Eye (tissue), 1 donor: ENCODE measurements around the gene ACSL1.
"Not testable (repeated sequence)": the region's sequence is repeated elsewhere in the genome, so short reads cannot be mapped to it uniquely, and the experiment has no call there.

Source experiments
- DNase-seq: peaks from one replicate; pipeline ENCODE4 v3.0.0-alpha.2; 2015

ACSL1 gene

DNA sequence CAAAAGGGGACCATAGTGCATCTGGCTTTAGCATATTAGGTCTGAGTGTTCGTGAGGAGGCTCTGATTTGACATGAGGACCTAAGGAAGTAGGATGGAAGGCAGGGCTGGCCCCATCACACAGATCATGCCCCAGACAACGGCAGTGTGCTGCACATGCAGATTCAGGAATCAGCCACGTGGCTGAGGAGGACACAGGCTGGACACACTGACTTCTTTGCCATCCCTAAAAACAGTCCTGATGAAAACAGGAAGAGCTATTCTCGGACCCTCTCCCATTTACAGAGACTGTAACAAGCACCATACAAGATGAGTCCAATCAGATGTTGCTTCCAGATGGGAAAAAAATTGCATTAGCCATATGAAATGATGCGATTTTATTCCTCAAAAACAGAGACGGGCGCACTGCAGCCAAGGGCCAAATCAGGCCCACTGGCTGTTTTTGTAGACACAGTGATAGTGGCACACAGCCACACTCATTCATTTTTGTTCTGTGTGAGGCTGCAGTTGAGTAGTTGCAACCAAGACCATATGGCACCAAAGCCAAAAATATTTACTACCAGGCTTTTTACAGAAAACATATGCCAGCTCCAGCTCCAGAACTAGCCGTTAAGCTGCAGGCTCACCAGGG is 41.0 kb downstream of the ACSL1 start:
- DNase-seq = no peak

DNA sequence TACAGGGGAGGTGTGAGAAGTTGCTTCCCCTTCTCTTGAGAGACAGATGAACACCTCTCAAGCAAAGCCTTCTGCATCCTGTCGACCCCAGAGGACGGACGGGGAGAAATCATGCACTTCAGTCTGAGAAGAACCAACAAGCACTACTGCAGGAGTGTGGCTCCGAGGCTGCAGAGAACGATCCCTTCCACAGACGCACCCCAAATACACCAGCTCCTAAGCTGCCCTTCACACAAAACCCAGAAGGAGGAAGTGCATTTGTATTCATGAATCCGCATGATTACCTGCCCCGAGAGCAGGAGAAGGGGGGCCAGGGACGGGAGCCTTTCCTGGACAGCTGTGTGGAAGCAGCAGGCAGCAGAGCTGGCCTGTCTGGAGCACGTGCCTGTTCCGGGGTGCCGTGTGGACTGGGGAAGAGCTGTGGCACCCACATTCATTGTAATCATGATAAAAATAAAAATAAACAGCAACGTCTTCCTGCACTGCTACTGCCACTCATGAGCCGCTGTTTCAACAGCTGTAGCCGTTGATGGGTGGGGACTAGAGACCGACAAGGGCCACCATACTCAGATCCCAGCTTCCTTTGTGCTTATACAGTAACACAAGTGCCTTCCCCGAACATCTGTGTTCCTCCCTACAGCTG is 42.9 kb downstream of the ACSL1 start:
- no peak for DNase-seq

DNA sequence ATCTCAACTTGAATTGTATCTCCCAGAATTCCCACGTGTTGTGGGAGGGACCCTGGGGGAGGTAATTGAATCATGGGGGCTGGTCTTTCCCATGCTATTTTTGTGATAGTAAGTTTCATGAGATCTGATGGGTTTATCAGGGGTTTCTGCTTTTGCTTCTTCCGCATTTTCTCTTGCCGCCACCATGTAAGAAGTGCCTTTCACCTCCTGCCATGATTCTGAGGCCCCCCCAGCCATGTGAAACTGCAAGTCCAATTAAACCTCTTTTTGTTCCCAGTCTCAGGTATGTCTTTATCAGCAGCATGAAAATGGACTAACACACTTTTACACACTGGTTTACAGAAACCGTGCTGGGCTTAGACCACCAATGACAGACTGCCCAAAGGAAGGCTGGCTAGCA is 46.6 kb downstream of the ACSL1 start:
- not testable (repeated sequence) for DNase-seq

DNA sequence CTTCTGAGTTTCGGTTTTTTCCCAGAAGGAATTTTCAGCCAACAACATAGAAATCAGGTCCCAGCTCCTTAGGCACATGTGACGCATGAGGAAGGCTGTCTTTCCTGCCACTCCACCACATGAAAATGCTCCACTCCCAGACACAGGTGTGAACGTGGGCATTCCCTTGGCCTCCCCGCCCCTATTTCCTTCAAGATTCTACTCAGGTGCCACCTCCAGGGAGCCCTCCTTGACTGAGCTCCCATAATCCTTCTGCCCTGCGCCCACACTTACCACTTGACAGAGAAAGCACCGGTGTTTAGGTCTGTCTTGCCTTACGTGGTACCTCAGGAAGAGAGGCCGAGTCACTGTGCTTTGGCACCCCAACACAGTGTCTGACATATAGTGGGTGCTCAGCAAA is 47.4 kb downstream of the ACSL1 start:
- DNase-seq = no peak

DNA sequence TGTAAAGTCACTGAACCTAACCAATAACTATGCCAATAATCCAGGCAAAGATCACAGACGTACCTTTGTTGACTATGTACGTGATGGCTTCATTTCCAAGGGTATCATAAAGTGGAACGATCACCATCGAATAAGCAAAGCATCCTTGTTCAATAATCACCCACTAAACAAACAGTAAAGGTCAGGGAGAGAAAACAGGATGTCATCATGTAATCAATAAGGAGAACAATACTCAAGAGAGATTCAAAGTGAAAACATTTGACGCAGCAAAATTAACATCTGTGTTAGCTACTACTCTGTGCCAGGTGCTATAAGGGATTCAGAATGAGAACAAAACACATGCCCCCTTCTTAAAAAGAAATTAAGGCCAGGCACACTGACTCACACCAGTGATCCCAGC is 48.9 kb downstream of the ACSL1 start:
- DNase-seq = no peak

DNA sequence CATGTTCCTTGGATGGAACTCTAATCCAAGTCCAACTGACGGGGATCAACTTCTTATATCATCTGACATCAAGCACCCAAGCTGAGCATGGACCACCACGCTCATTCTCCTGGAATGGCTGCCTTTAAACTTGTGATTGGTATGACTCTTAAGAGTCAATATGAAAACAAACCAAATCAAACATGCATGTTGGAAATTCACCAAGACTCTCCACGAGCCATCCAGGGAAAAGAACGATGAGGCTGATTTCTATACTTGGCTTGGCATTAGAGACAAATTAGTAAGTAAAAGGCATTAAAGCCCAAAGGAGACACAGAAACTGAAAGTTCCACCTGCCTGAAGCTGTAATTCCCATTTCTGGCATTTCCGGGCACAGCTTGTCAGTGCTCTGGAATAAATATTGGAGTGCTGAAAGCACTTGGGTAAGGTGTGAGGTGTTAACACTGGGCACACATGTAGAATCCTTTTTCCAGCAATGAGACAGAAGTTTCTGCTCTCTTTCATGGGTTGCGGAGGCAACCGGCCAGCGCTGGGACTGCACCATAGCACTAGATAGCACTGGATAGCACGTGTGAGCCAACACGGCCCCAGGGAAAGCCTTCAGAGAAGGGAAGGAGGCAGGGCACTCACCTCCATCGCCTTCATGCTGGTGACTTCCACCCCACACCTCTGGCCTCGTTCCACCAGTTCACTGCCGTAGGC is 49.8 kb downstream of the ACSL1 start:
- no peak for DNase-seq

DNA sequence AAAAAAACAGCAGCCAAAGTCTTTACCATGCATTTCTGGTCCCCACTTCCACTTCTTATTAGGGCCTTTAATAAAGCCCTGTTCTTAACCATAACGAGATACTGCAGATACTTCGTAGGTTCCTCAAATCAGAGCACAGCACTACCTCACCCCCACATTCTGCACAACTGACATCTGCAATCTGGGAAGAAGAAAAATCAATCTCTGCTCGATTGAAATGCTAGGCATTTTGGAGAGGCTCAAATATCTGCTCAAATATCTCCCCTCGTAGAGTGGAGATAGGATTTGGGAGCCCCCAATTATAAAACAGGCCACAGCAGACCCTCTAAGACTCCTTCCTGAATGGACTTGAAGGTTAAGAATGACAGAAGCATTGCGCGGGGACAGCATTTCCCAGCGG is 51.6 kb downstream of the ACSL1 start:
- no peak for DNase-seq

DNA sequence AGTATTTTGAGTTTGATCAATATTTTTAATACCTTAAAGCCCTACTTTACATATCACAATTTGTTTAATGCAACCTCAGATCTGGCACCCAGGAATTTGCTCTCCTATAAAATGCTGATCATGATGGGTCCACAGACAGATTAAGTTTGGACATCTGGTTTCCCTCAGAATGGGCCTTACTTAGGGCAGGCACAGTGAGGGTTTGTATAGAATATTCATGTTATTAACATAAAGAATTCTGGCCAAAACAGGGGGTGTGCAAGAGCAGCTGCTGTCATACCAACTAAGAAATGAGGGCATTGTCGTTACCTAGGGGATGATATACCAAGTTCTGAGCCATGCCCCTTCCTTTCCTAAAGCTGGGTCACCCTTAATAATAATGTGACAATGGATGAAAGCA is 54.4 kb downstream of the ACSL1 start:
- DNase-seq = no peak

DNA sequence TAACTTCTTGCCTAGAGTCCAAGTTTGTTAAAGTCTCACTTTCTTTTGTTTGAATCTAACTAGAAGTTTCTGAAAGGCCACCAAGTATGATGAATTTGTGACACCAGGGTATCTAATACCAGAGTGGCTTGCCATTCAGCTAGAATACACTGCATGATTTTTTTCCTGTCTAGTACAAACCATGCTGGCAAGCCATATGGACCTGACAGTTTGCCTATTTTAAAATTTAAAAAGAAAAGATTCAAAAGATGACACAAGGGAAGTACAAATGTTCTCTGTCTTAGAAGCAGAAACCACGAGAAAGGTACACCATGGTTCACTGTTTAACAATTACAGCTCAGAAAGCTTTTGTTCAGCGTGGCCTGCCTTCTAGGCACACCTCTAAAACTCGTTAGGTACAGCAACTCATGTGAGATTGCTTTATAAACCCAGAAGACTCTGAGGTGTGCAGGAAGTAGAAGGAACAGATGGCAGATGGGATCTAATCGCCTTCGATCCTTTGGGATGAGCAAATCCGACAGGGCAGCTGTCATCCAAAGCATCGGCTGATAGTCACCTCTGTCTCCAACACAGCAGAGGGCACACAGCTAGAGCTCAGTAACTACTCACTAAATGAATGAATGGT is 56.5 kb downstream of the ACSL1 start:
- peak; percentile 62 for DNase-seq

DNA sequence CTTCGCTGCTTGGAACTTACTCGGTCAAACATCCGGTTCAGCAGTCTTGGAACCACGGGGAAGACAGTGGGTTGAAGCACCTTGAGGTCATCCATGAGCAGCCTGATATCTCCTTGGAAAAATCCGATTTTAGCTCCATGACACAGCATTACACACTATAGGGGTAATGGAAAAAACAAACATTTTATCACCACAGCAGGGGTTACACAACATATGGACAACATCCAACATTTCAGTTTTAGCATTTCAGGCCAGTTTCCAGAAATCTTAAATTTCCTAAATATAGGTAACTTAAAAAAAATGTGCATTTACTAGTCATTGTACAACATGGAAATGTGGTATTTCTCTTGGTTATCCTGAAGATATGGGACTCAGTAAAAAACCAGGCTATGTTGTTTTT is 57.5 kb downstream of the ACSL1 start:
- DNase-seq = no peak

DNA sequence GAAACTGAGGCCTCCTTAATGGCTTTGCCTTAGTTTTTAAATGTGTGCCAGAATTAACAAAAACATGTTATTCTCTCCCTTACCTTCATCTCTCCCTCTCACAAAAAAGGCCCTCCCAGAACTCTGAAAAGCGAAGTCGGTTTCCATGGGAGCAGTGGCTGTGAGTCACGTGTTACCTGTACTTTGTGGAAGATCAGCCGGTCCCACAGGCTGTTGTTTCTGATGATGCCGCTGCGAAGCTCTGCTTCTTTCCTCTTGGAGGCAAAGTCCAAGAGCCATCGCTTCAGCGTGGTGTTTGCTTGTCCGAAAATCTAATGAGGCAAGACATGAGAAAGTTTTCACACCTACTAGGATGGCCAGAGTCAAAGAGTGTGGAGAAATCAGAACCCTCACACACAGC is 59.3 kb downstream of the ACSL1 start:
- DNase-seq = no peak

DNA sequence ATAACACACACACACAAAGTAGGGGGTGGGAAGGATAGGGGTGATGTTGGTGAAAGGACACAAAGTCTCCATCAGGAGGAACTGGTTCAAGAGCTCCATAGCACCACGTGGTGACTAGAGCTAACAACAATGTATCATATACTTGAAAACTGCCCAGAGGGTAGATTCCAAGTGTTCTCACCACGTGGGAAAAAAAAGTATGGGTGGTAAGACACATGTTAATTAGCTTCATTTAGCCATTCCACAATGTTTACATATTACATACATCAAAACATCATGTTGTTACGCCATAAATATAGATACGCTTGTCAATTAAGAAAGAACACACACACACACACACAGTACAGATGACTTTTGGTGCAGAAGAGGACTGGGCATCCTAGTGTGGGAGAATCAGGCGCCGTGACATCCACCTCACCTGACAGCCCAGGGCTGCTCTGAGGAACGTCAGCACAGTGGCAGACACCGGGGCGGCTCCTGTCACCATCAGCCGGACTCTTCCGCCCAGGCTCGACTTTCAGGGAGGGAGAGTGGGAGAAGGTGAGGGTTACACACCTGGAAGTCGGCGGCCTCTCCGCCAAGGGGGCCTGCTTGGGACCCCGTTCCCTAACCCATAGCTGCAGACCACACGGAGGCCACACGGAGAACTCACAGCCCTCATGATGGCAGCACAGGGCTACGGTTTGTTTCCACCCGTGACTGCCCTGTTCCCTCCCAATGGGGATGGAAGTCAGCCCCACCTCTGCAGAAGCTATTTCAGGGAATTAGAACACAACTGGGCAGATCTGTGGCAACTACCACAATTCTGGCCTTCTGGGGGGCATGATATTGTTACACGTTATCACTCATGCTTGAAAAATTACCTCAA is 60.1 kb downstream of the ACSL1 start:
- DNase-seq = no peak

DNA sequence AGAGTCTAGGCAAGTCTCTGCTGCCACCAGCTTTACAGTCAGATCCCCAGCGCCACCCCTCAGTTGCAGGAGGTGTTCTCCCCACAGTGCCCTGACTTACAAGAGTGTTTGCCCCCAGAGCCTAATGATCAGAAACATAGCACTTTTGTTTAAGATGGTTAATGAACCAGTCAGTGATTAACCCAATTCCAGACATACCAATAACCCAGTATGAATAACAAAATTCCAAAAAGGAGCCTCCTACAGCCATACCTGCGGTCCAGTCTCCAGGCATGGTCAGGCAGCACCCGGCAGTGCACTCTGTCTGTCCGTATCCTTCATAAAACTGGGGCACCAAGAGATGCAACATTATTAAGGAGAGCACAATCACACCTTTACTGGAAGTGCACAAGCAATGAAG is 61.2 kb downstream of the ACSL1 start:
- DNase-seq = no peak

DNA sequence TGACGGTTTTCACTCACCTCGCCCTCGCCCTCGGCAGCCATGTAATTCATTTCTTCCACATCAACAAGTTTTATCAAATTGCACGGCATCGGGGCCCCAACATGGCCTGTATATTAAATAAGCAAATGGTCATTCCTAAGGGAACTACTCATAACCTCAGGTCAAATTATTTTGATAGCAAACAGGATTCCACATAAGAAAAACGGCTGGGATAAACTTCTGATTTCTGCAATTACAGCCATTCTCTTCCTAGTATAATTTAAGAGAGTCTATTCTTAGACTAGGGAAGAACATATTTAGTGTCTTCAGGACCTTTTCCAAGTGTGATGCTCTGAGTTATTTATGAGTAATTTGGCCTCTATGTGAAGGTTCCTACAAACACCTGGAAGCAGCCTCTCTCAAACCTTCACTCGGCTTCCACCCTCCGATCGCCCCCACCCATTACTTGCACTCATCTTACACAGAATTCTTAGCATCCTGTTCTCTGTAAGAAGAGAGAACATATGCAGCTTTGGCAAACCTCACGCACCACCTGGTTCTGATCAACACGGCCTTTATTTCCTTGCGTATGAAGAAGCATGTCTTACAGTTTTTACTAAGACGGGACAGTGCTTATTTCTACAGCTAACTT is 62.5 kb downstream of the ACSL1 start:
- DNase-seq = peak; percentile 73

DNA sequence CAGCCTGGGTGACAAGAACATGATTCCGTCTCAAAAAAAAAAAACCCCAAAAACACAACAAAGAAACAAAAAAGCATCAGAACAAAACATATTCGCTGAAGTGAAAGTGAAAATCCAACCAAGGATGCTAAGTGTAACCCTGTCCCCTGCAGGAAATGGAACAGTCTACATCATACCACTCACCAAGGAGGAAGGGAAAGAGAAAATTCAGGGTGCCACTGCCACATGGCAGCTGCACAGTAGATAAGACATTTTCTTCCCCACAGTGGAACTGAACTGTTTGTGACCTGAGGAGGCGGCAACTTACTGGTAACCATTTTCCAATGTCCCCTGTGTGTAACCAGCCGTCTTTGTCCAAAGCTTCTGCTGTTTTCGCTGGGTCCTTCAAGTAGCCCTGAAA is 63.7 kb downstream of the ACSL1 start:
- DNase-seq = no peak

DNA sequence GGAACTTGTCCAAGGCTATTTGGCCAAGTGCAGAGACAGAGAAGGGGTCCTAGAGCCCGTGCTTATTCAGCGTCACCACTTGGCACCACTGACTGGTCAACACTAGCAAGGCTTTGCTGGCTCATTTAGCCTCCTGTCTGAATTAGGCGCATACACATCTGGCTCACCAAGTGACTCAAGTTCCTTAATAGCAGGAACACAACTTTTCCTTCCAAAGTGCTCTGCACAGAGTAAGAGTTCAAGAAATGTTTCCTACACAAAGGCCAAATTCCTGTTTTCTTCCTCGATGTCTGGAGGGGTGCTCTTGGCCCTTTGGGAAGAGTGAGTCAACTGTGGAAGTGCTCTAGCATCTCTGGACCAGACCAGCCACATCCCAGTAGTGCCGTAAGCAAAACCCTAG is 65.1 kb downstream of the ACSL1 start:
- DNase-seq = no peak

DNA sequence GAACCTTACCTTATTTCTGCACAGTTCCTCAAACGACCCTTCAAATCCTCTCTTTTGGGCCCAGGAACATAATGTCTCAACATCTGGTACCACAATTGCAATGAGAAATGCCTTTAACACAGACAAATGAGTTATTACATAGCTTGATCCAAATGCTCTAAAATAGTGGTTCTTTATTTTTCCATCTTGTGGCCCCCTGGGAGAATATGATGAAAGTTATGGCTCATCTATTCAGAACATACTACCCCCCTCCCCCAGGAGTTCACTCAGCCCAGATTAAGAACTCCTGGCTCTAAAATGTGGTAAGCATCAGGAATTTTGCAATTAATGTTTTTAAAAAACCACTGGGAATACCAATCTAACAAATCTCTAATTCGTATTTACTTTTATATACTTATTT is 68.0 kb downstream of the ACSL1 start:
- DNase-seq = no peak

DNA sequence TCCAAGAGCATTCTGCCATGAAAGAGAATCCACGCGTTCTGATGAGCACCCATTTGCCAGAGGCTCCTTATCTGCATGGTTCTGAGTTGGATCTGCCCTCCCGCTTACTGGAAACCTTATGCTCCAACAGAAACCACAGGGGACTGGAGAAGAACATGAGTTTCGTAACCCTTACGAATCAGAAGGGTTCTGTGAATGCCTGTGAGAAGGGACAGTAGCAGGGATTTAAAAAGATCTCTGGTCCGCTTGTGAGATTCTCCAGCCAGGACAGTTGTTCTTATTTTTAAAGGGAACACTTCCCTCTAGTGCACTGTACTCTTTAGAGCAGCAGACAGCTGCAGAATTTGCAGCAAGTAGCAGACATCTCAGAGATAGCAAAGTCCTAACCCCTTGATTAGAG is 69.4 kb downstream of the ACSL1 start:
- DNase-seq = no peak

DNA sequence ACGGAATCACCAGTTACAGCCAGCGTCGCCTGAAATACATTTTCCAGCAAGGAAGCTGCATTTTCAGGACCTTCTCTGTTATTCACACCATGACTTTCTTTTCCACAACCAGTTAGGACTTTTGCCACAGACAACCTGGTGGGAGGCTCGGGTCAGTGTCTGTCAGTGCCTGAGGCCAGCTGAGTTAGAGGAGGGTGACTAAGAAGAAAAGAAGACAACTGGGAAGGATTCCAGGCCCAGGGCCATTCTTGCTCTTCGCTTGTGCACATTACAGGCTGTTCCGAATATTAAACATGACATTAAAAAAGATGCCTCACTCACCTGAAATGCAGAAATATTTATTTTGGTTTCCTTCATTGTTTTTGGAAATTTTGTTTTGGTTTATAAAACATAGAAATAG is 70.5 kb downstream of the ACSL1 start:
- DNase-seq = no peak

DNA sequence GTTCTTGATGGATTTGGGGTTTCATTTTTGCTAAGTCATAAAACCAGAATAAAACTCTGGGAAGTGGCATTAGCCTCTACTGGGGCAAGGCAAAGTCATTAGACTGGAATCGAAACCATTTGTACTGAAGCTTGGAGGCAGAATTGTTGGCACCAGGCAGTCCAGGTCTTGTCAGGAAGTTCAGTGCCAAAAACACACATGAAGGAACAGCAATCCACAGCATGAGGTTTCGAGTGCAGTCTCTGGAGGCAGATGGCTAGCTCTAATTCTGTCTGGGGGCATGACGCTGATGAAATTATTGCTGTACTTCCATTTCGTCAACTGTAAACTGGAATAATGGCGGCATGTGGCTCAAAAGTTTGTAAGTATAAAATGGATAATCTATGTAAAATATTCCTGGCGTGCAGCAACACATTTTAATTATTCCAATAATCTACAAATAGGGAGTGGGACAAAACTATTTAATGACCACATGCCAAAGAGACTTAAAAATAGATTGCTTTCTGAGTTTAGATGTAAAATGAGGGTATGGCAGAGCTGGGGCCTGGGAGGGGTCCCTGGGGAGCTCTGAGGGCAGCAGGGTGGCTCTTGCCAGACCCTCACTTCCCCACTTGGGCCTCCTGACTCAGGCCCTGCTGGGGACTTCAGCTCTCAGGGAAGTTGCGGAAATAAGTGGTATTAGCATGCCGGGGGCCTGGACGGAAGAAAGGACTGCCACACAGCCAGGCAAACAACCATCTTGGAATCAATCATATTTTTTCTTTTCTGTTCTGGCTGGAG is 73.1 kb downstream of the ACSL1 start:
- no peak for DNase-seq

DNA sequence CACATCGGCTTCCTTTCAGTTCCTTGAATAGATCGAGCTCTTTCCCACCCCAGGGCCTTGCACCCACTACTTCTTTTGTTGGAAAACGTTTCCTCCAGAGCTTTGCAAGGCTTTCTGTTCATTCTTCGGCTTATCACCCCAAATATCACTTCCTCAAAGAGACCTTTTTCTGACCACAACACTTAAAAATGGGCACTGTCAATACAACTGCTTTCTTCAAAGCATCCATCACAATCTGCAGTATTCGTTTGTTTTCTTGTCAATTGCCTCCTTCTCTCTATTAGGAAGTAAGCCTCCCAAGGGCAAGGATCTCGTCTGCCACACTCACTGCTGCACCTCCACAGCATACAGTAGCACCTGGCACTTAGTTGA is 74.2 kb downstream of the ACSL1 start:
- no peak for DNase-seq
